GM23338 (cell line): ENCODE measurements around the gene TNS1. TPM values are rescaled to one million over a fixed set of nuclear protein-coding genes. Genes with fewer than 3 reads are reported as not detected.
A peak's percentile ranks its signal among the peaks of the same experiment; 100 is the strongest.

Experiments
- ATAC-seq: fragments of 200-7000 bp; cut with Tn5 transposase; 3 replicates; pipeline ENCODE4 v1.9.1; 2020
- DNase-seq: peaks from one replicate; pipeline ENCODE4 v3.0.0-alpha.2; 2015; ENCODE audit warnings: low spot score
- H2AFZ ChIP-seq: fragments of 200-600 bp; sonication (generic); 2 replicates; pipeline ENCODE4 v1.8.0; 2016; ENCODE audit warnings: antibody characterized with exemption, mild to moderate bottlenecking, moderate library complexity
- H3F3A ChIP-seq: fragments of 200-600 bp; sonication (generic); replicated peaks from 2 replicates; pipeline ENCODE4 v1.8.0; 2017; ENCODE audit warnings: antibody characterized with exemption, mixed run types, low read depth
- H3K27ac ChIP-seq: fragments of 200-600 bp; sonication (generic); 2 replicates; pipeline ENCODE4 v1.6.1; 2016; ENCODE audit warnings: low read depth
- H3K27me3 ChIP-seq: fragments of 200-600 bp; sonication (generic); 2 replicates; pipeline ENCODE4 v1.8.0; 2016; ENCODE audit warnings: mild to moderate bottlenecking, mixed run types, moderate library complexity; ENCODE audit not compliant: insufficient read depth
- H3K36me3 ChIP-seq: fragments of 200-600 bp; sonication (generic); 2 replicates; pipeline ENCODE4 v1.8.0; 2016; ENCODE audit warnings: mild to moderate bottlenecking; ENCODE audit not compliant: insufficient read depth
- H3K4me1 ChIP-seq: fragments of 200-600 bp; sonication (generic); 2 replicates; pipeline ENCODE4 v1.8.0; 2016; ENCODE audit warnings: mild to moderate bottlenecking, moderate library complexity; ENCODE audit not compliant: insufficient read depth
- H3K4me2 ChIP-seq: fragments of 200-600 bp; sonication (generic); 2 replicates; pipeline ENCODE4 v1.7.1; 2017; ENCODE audit warnings: mixed run types
- H3K4me3 ChIP-seq: fragments of 200-600 bp; sonication (generic); 2 replicates; pipeline ENCODE4 v1.6.1; 2016; ENCODE audit warnings: mixed run types
- H3K79me2 ChIP-seq: fragments of 200-600 bp; sonication (generic); replicated peaks from 2 replicates; pipeline ENCODE4 v1.8.0; 2017; ENCODE audit warnings: mild to moderate bottlenecking; ENCODE audit not compliant: insufficient read depth
- H3K9me2 ChIP-seq: fragments of 200-600 bp; sonication (generic); 2 replicates; pipeline ENCODE4 v1.8.0; 2017; ENCODE audit not compliant: insufficient read depth
- H4K20me1 ChIP-seq: fragments of 200-600 bp; sonication (generic); replicated peaks from 2 replicates; pipeline ENCODE4 v1.8.0; 2017; ENCODE audit warnings: mild to moderate bottlenecking; ENCODE audit not compliant: insufficient read depth
- H3K27ac Mint-ChIP-seq: 2 replicates; pipeline ENCODE4 v1.8.0; 2020; ENCODE audit warnings: inconsistent platforms, mild to moderate bottlenecking, moderate library complexity, mixed read lengths
- H3K27me3 Mint-ChIP-seq: 3 replicates; pipeline ENCODE4 v1.8.0; 2022; ENCODE audit warnings: low read depth, mild to moderate bottlenecking, moderate library complexity, mixed read lengths, inconsistent platforms; ENCODE audit not compliant: insufficient read depth, poor library complexity
- H3K36me3 Mint-ChIP-seq: 3 replicates; pipeline ENCODE4 v1.8.0; 2021; ENCODE audit warnings: low read depth, mild to moderate bottlenecking, inconsistent platforms, moderate library complexity, mixed read lengths
- H3K4me1 Mint-ChIP-seq: 3 replicates; pipeline ENCODE4 v1.8.0; 2020; ENCODE audit warnings: mild to moderate bottlenecking, inconsistent platforms, mixed read lengths
- H3K4me3 Mint-ChIP-seq: 3 replicates; pipeline ENCODE4 v1.8.0; 2021; ENCODE audit warnings: moderate library complexity, mild to moderate bottlenecking, inconsistent platforms, mixed read lengths
- H3K9me3 Mint-ChIP-seq: 3 replicates; pipeline ENCODE4 v1.8.0; 2020; ENCODE audit warnings: moderate library complexity, mild to moderate bottlenecking, inconsistent platforms, mixed read lengths
- CREB1 ChIP-seq: fragments of 250-450 bp; sonication (Bioruptor Pico); IDR thresholded peaks from 2 replicates; pipeline ENCODE4 v1.5.0; 2020; ENCODE audit warnings: low read depth, mild to moderate bottlenecking, moderate library complexity
- EZH2 ChIP-seq: fragments of 200-600 bp; sonication (generic); IDR thresholded peaks from one replicate; pipeline ENCODE4 v1.8.0; 2017; ENCODE audit warnings: antibody characterized with exemption, mild to moderate bottlenecking, low read depth; ENCODE audit not compliant: unreplicated experiment
- EZH2phosphoT487 ChIP-seq: fragments of 200-600 bp; sonication (generic); IDR thresholded peaks from one replicate; pipeline ENCODE4 v1.8.1; 2018; ENCODE audit warnings: antibody characterized with exemption; ENCODE audit not compliant: unreplicated experiment
- JUNB ChIP-seq: IDR thresholded peaks from one replicate; pipeline ENCODE4 v1.6.1; 2016; ENCODE audit warnings: antibody characterized with exemption; ENCODE audit not compliant: unreplicated experiment
- NANOG ChIP-seq: IDR thresholded peaks from 2 replicates; pipeline ENCODE4 v1.6.1; 2016; ENCODE audit warnings: antibody characterized with exemption, borderline replicate concordance
- POLR2AphosphoS5 ChIP-seq: IDR thresholded peaks from 2 replicates; pipeline ENCODE4 v1.6.1; 2016; ENCODE audit warnings: antibody characterized with exemption, low read depth
- STAT1 ChIP-seq: IDR thresholded peaks from one replicate; pipeline ENCODE4 v1.6.1; 2016; ENCODE audit warnings: antibody characterized with exemption; ENCODE audit not compliant: unreplicated experiment
- ZNF114 ChIP-seq: fragments of 250-450 bp; sonication (Bioruptor Pico); IDR thresholded peaks from 2 replicates; pipeline ENCODE4 v1.5.0; 2020; ENCODE audit warnings: mild to moderate bottlenecking, moderate library complexity
- polyA plus RNA-seq: library from polyadenylated mRNA; unstranded; fragments of >200 nt; fragmentation: Nextera tagmentation; extraction: Ambion mirVana; gene quantifications from 2 replicates; pipeline ENCODE4 v1.2.1, GENCODE V29; 2016
- total RNA-seq: library from RNA; depleted of rRNA; stranded (reverse); fragments of >200 nt; shearing (Covaris generic); gene quantifications from 2 replicates; pipeline ENCODE4 v1.2.3, GENCODE V29; 2014
- TF ChIP-seq, protein P1 (sequence below): IDR thresholded peaks from one replicate; pipeline ENCODE4 v1.6.1; 2018; ENCODE audit warnings: antibody characterized with exemption; ENCODE audit not compliant: unreplicated experiment
- TF ChIP-seq, protein P2 (sequence below), 2 experiments: fragments of 200-600 bp in 1 of 2; sonication (generic) in 1 of 2; conservative IDR thresholded peaks; 2 replicates each; pipeline versions ENCODE4 v1.5.1 to v1.6.1; 2016 to 2017; ENCODE audit warnings: antibody characterized with exemption in 2 of 2, low read depth in 2 of 2, mild to moderate bottlenecking in 2 of 2, moderate library complexity in 1 of 2

TNS1 gene
- total and polyA plus RNA-seq, 2 experiments from 2014 or later: 2.0 to 7.4 TPM

DNA sequence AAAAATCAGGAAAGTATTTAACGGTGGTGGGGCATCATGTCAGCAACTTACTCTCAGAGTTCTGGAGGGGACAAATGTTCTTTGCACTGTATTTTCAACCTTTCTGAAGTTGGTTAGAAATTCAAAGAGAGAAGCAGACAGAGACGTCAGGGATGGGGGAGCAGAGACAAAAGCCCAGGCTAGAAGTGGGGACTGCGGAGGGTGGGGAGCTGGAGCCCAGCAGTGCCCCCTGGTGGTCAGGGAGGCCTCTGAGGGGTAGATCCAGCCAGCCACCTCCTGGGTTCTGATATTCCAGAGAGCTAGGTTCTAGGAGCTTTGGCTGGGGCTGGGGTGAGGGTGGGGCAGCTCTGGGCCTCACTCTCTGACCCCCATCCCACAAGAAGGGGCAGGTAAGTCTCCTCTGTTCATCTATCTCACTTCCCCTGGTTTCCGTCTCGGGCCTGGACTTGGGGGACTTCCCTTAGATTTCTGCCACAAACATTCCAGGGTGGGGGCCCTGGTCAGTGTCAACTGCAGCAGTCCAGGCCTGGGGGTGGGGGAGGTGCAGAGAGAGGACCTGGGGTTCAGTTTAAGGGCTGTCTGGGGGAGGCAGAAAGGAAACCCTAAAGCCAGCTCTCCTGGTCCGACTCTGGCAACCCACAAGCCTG lies 8.9 kb downstream of the TNS1 start:
- no peaks in the 10 kb centered on the region for H3K4me1 ChIP-seq

DNA sequence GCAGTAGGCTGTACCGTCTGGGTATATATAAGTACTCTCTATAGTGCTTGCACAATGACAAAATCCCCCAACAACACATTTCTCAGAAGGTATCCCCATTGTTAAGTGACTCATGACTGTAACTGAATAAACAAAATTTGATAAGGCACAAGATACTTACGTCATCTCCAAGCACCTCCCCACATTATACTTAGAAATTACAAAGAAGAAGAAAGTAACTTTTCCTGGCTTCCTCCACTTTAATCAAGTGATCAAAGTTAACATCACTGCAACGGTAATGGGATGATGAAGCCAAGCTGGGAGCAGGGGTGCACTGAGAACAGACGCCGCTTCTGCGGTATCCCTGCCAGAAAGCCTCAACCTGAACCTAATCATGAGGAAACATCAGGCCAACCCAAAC lies 9.7 kb downstream of the TNS1 start:
- H3K27ac ChIP-seq: no peak overlapping the region
- ATAC-seq: no peak

More for the DNA sequence above, 8.9 kb downstream of the TNS1 start:
- Histone ChIP-seq H3F3A (no peaks in the 10 kb centered on the region), H3K9me2 (no peaks in the 10 kb centered on the region), H3K27ac (no peak overlapping the region), H3K79me2 (no peaks in the 10 kb centered on the region), H3K4me3 (no peak overlapping the region), H2AFZ (no peak overlapping the region), H3K4me2 (no peak overlapping the region), H3K36me3 (no peaks in the 10 kb centered on the region), H3K27me3 (no peaks in the 10 kb centered on the region), H4K20me1 (no peaks in the 10 kb centered on the region; the same call in 1 of the 2 replicates)
- H3K4me1 Mint-ChIP-seq: peaks cover 28% of the 10 kb centered on the region
- peaks cover 12% of the 10 kb centered on the region for H3K27me3 Mint-ChIP-seq
- ATAC-seq (peak; percentile 95), DNase-seq (peak; percentile 85)
- no peak for TF ChIP-seq EZH2
- TF ChIP-seq, protein P1, sequence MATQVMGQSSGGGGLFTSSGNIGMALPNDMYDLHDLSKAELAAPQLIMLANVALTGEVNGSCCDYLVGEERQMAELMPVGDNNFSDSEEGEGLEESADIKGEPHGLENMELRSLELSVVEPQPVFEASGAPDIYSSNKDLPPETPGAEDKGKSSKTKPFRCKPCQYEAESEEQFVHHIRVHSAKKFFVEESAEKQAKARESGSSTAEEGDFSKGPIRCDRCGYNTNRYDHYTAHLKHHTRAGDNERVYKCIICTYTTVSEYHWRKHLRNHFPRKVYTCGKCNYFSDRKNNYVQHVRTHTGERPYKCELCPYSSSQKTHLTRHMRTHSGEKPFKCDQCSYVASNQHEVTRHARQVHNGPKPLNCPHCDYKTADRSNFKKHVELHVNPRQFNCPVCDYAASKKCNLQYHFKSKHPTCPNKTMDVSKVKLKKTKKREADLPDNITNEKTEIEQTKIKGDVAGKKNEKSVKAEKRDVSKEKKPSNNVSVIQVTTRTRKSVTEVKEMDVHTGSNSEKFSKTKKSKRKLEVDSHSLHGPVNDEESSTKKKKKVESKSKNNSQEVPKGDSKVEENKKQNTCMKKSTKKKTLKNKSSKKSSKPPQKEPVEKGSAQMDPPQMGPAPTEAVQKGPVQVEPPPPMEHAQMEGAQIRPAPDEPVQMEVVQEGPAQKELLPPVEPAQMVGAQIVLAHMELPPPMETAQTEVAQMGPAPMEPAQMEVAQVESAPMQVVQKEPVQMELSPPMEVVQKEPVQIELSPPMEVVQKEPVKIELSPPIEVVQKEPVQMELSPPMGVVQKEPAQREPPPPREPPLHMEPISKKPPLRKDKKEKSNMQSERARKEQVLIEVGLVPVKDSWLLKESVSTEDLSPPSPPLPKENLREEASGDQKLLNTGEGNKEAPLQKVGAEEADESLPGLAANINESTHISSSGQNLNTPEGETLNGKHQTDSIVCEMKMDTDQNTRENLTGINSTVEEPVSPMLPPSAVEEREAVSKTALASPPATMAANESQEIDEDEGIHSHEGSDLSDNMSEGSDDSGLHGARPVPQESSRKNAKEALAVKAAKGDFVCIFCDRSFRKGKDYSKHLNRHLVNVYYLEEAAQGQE: no peak
- TF ChIP-seq ZNF114 (CRISPR knock-in tag): no peak
- TF ChIP-seq POLR2AphosphoS5: no peak
- no peak for TF ChIP-seq CREB1 (CRISPR knock-in tag)
- TF ChIP-seq JUNB: no peak
- TF ChIP-seq, protein P2, sequence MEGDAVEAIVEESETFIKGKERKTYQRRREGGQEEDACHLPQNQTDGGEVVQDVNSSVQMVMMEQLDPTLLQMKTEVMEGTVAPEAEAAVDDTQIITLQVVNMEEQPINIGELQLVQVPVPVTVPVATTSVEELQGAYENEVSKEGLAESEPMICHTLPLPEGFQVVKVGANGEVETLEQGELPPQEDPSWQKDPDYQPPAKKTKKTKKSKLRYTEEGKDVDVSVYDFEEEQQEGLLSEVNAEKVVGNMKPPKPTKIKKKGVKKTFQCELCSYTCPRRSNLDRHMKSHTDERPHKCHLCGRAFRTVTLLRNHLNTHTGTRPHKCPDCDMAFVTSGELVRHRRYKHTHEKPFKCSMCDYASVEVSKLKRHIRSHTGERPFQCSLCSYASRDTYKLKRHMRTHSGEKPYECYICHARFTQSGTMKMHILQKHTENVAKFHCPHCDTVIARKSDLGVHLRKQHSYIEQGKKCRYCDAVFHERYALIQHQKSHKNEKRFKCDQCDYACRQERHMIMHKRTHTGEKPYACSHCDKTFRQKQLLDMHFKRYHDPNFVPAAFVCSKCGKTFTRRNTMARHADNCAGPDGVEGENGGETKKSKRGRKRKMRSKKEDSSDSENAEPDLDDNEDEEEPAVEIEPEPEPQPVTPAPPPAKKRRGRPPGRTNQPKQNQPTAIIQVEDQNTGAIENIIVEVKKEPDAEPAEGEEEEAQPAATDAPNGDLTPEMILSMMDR (conservative IDR thresholded peaks at IDR 0.05; ENCODE audit: low read depth in 2 of 2): peak; percentile 80 to 86
- no peak for TF ChIP-seq STAT1
- H3K9me3 Mint-ChIP-seq: no peaks in the 10 kb centered on the region
- H3K36me3 Mint-ChIP-seq: no peaks in the 10 kb centered on the region; the same call in 2 of the 3 replicates
- no peak overlapping the region for H3K4me3 Mint-ChIP-seq
- no peak overlapping the region for H3K27ac Mint-ChIP-seq

More for the DNA sequence above, 9.7 kb downstream of the TNS1 start:
- 0 out of 2 replicates have a peak, but pooled peaks cover 3% of the 10 kb centered on the region for H3K4me1 ChIP-seq
- no peak overlapping the region for H3K4me2 ChIP-seq
- no peak overlapping the region for H3K27ac Mint-ChIP-seq
- peaks cover 34% of the 10 kb centered on the region for H3K4me1 Mint-ChIP-seq
- H3K9me3 Mint-ChIP-seq: no peaks in the 10 kb centered on the region
- H3K27me3 Mint-ChIP-seq: peaks cover 13% of the 10 kb centered on the region
- no peaks in the 10 kb centered on the region for H3K36me3 ChIP-seq
- H3K36me3 Mint-ChIP-seq: no peaks in the 10 kb centered on the region; the same call in 2 of the 3 replicates
- no peak overlapping the region for H3K4me3 ChIP-seq
- TF ChIP-seq, protein P2 (conservative IDR thresholded peaks at IDR 0.05; ENCODE audit: low read depth in 2 of 2): no peak
- TF ChIP-seq, protein P1: no peak
- TF ChIP-seq EZH2phosphoT487 (no peak), ZNF114 (CRISPR knock-in tag) (no peak), NANOG (no peak)
- no peaks in the 10 kb centered on the region for H3K27me3 ChIP-seq
- no peak for DNase-seq
- H2AFZ ChIP-seq: no peak overlapping the region
- no peaks in the 10 kb centered on the region for H3F3A ChIP-seq
- H3K79me2 ChIP-seq: no peaks in the 10 kb centered on the region
- H4K20me1 ChIP-seq: no peaks in the 10 kb centered on the region; the same call in 1 of the 2 replicates
- H3K9me2 ChIP-seq: no peaks in the 10 kb centered on the region
- no peak overlapping the region for H3K4me3 Mint-ChIP-seq
